Endothelial cell of umbilical vein (primary cell): Measurements from ENCODE around the gene NFATC1. TPM values are rescaled to one million over a fixed set of nuclear protein-coding genes. Genes with fewer than 3 reads are reported as not detected.

ENCODE experiments used
- BruUV-seq: library from RNA; stranded (reverse); fragments of 400-500 nt; replicated peaks from 2 replicates; lab custom pipeline; 2021; lab: Mats Ljungman, UMichigan
- CTCF ChIA-PET: fragments of 300-600, 350-600 bp; sonication (Branson Sonifier 250); formaldehyde crosslinking; loops from one replicate; lab custom pipeline; 2021; ENCODE audit warnings: antibody characterized with exemption, inconsistent platforms; lab: Charles Lee
- POLR2A ChIA-PET: fragments of 300-600, 350-600 bp; sonication (Branson Sonifier 250); formaldehyde crosslinking; loops from one replicate; lab custom pipeline; 2021; ENCODE audit warnings: antibody characterized with exemption, inconsistent platforms; lab: Charles Lee
- DNase-seq: peaks from one replicate; pipeline ENCODE4 v3.0.0-alpha.2; 2011; ENCODE audit warnings: low read depth, low spot score
- FAIRE-seq: peaks from 2 replicates; lab custom pipeline; 2011; peaks lifted over from hg19 to GRCh38; lab: Jason Lieb, UNC
- H2AFZ ChIP-seq: 2 replicates; pipeline ENCODE4 v1.6.0; 2012; ENCODE audit warnings: low read depth, low read length, control low read depth, inconsistent platforms
- H3K27ac ChIP-seq: 2 replicates; pipeline ENCODE4 v1.5.1; 2011; ENCODE audit warnings: low read depth, mild to moderate bottlenecking, control low read depth, low read length, moderate library complexity; ENCODE audit not compliant: insufficient read depth
- H3K27me3 ChIP-seq, 2 experiments: 2 replicates each; pipeline versions ENCODE4 v1.6.0 to v1.6.1; 2011; ENCODE audit warnings: low read length in 2 of 2, mixed read lengths in 1 of 2; ENCODE audit not compliant: control insufficient read depth in 2 of 2, insufficient read depth in 2 of 2
- H3K36me3 ChIP-seq, 2 experiments: 2 replicates in 1 of 2; 3 replicates in 1 of 2; pipeline ENCODE4 v1.5.1; 2011; ENCODE audit warnings: low read length in 2 of 2, mild to moderate bottlenecking in 1 of 2, moderate library complexity in 1 of 2; ENCODE audit not compliant: control insufficient read depth in 2 of 2, insufficient read depth in 2 of 2; ENCODE audit errors: extremely low read depth in 1 of 2
- H3K4me1 ChIP-seq: 3 replicates; pipeline ENCODE4 v1.5.1; 2011; ENCODE audit warnings: mild to moderate bottlenecking, low read length; ENCODE audit not compliant: control insufficient read depth, insufficient read depth; ENCODE audit errors: extremely low read depth
- H3K4me2 ChIP-seq: 2 replicates; pipeline ENCODE4 v1.6.1; 2011; ENCODE audit warnings: low read length, control low read depth, mixed read lengths; ENCODE audit not compliant: insufficient read depth
- H3K4me3 ChIP-seq, 3 experiments: fragments of 200-600 bp in 1 of 3; sonication (generic), shearing (Covaris generic) in 1 of 3; replicated peaks in 1 of 3; 2 replicates each; pipeline ENCODE4 v1.5.1; 2011 to 2016; ENCODE audit warnings: control low read depth in 3 of 3, low read length in 3 of 3, mild to moderate bottlenecking in 2 of 3, inconsistent platforms in 1 of 3, low read depth in 1 of 3, moderate library complexity in 1 of 3; ENCODE audit not compliant: insufficient read depth in 1 of 3
- H3K79me2 ChIP-seq: 2 replicates; pipeline ENCODE4 v1.6.0; 2012; ENCODE audit warnings: low read length, inconsistent platforms; ENCODE audit not compliant: control insufficient read depth, insufficient read depth
- H3K9ac ChIP-seq: replicated peaks from 2 replicates; pipeline ENCODE3; 2011; ENCODE audit warnings: low read length, control low read depth; ENCODE audit not compliant: insufficient read depth; ENCODE audit errors: extremely low read depth
- H3K9me1 ChIP-seq: replicated peaks from 3 replicates; pipeline ENCODE4 v1.6.0; 2011; ENCODE audit warnings: mild to moderate bottlenecking, low read length; ENCODE audit not compliant: control insufficient read depth, insufficient read depth; ENCODE audit errors: extremely low read depth
- H3K9me3 ChIP-seq: replicated peaks from 2 replicates; pipeline ENCODE4 v1.5.1; 2012; ENCODE audit warnings: low read length, inconsistent platforms; ENCODE audit not compliant: control insufficient read depth, insufficient read depth
- H4K20me1 ChIP-seq: replicated peaks from 2 replicates; pipeline ENCODE3; 2011; ENCODE audit warnings: mild to moderate bottlenecking, low read length; ENCODE audit not compliant: control insufficient read depth, insufficient read depth; ENCODE audit errors: extremely low read depth
- CTCF ChIP-seq, 2 donors: IDR thresholded peaks; 1 replicate in 1 of 2; 2 replicates in 1 of 2; pipeline ENCODE4 v1.5.1; 2011; ENCODE audit warnings: low read length in 2 of 2, mild to moderate bottlenecking in 2 of 2, moderate library complexity in 2 of 2, control low read depth in 1 of 2, inconsistent platforms in 1 of 2, low read depth in 1 of 2; ENCODE audit not compliant: insufficient read depth in 1 of 2; ENCODE audit errors: extremely low read depth in 1 of 2
- EZH2 ChIP-seq: IDR thresholded peaks from 2 replicates; pipeline ENCODE4 v1.6.1; 2012; ENCODE audit warnings: borderline replicate concordance, low read depth, mild to moderate bottlenecking, moderate library complexity, low read length, inconsistent platforms; ENCODE audit not compliant: severe bottlenecking
- FOS ChIP-seq: IDR thresholded peaks from 2 replicates; pipeline ENCODE4 v1.6.1; 2011; ENCODE audit warnings: mild to moderate bottlenecking, low read length, moderate library complexity, borderline replicate concordance; ENCODE audit not compliant: insufficient read depth
- GATA2 ChIP-seq: IDR thresholded peaks from 2 replicates; pipeline ENCODE4 v1.7.0; 2011; ENCODE audit warnings: low read depth, mild to moderate bottlenecking, moderate library complexity, mixed read lengths, low read length; ENCODE audit not compliant: insufficient read length, insufficient read depth
- JUN ChIP-seq: IDR thresholded peaks from 2 replicates; pipeline ENCODE4 v1.6.1; 2011; ENCODE audit warnings: borderline replicate concordance, low read depth; ENCODE audit not compliant: insufficient read length, insufficient read depth
- MAX ChIP-seq: IDR thresholded peaks from 2 replicates; pipeline ENCODE4 v1.6.1; 2011; ENCODE audit not compliant: insufficient read depth, insufficient read length
- MYC ChIP-seq: IDR thresholded peaks from one replicate; pipeline ENCODE4 v1.6.1; 2011; ENCODE audit warnings: mild to moderate bottlenecking, low read depth, low read length
- POLR2A ChIP-seq: IDR thresholded peaks from 2 replicates; pipeline ENCODE4 v1.6.1; 2012; ENCODE audit warnings: low read depth, mild to moderate bottlenecking, control low read depth, low read length
- POLR2AphosphoS5 ChIP-seq: IDR thresholded peaks from 2 replicates; pipeline ENCODE4 v1.6.1; 2012; ENCODE audit warnings: low read depth, mild to moderate bottlenecking, control low read depth, low read length, moderate library complexity; ENCODE audit not compliant: insufficient read depth
- dilution Hi-C: fragments of 300-500 bp; cut with MboI; formaldehyde crosslinking; loops from one replicate; pipeline ENCODE4 v1.15.0; 2019; ENCODE audit warnings: low sequenced_read_pairs; ENCODE audit not compliant: extremely low pct_ligation_motif_present
- intact Hi-C: fragments of 100-400 bp; cut with micrococcal nuclease; formaldehyde crosslinking; loops from one replicate; pipeline ENCODE4 v1.10.0; 2022
- polyA plus RNA-seq, 4 experiments: library from polyadenylated mRNA; depleted of rRNA in 3 of 4; stranded (reverse) in 3 of 4; unstranded in 1 of 4; fragments of >200 nt; gene quantifications; 2 replicates each; pipeline versions ENCODE4 v1.2.1 to v1.2.3, GENCODE V29; 2011 to 2012; ENCODE audit warnings: missing spikeins in 1 of 4
- total RNA-seq: library from RNA; stranded (reverse); gene quantifications from 2 replicates; pipeline ENCODE4 v1.2.3, GENCODE V29; 2021

NFATC1 gene
- total and polyA plus RNA-seq, 2 donors (not counting 3 experiments of a cell fraction or from before 2014, with no cell fraction given): 11.1 to 30.0 TPM

DNA sequence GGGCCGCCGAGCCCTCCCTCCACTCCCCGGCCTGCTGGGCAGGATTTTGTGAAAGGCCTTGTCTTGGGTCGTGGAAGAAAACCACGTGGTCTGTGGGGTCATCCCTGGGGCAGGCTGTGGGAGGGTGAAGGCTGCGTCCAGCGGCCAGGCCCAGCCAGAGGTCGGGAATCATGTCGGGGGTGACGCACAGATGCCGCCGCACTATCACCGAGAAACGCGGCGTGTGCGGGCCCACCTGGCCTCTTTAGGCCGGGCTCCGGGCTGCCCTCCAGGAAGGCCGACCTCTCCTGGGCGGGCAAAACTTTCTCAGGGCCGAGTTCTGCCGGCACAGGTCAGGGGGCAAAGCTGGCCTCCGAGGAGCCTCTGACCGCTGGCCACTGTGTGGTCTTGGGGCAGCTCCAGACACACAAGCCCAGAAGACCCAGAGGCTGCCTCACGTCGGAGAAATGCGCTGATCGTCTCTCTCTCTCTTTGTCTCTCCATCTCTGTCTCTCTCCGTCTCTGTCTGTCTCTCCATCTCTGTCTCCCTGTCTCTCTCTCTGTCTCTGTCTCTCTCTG is 28.4 kb downstream of the NFATC1 start:
- Histone ChIP-seq H3K79me2 (no peaks in the 10 kb centered on the region), H3K9ac (no peak overlapping the region), H3K4me2 (no peak overlapping the region), H3K27ac (no peak overlapping the region), H3K4me1 (no peaks in the 10 kb centered on the region), H3K27me3 (no peaks in the 10 kb centered on the region), H3K9me3 (no peaks in the 10 kb centered on the region), H2AFZ (no peak overlapping the region), H3K9me1 (no peaks in the 10 kb centered on the region), H4K20me1 (no peaks in the 10 kb centered on the region), H3K4me3 (no peak overlapping the region), H3K36me3 (peaks cover 5 to 18% of the 10 kb centered on the region in 2 experiments)
- TF ChIP-seq GATA2 (no peak), EZH2 (no peak), POLR2A (no peak), JUN (no peak), CTCF (IDR thresholded peaks at IDR 0.05; ENCODE audit: extremely low read depth in 1 of 2, insufficient read depth in 1 of 2, low read depth in 1 of 2, low read length in 2 of 2) (no peak), MYC (no peak), POLR2AphosphoS5 (no peak), MAX (no peak), FOS (no peak)
- ChIA-PET POLR2A (no interaction called here), CTCF (no interaction called here)
- intact Hi-C loops: no loop called here
- no TSS peak for BruUV-seq
- FAIRE-seq (no peak), DNase-seq (no peak)
- dilution Hi-C loops: no loop called here
